Natural killer cell (primary cell): ENCODE measurements around the gene CRYZL1. TPM values are rescaled to one million over a fixed set of nuclear protein-coding genes. Genes with fewer than 3 reads are reported as not detected.

Source experiments
- ATAC-seq, 3 donors: fragments of 150-1000 bp in 2 of 3; fragments of 200-7000 bp in 1 of 3; cut with Tn5 transposase; 1 replicate in 1 of 3; 2 replicates in 2 of 3; pipeline ENCODE4 v1.10.0; 2021; ENCODE audit warnings: mild to moderate bottlenecking in 2 of 3, moderate library complexity in 2 of 3
- DNase-seq, 2 donors: peaks; one replicate each; pipeline versions ENCODE4 v3.0.0 to v3.0.0-alpha.2; 2013 to 2021; ENCODE audit warnings: mixed read lengths in 1 of 2
- H3K27ac ChIP-seq: one replicate; pipeline ENCODE4 v1.5.1; 2013; ENCODE audit warnings: mild to moderate bottlenecking, low read length
- H3K27me3 ChIP-seq: one replicate; pipeline ENCODE4 v1.6.1; 2013; ENCODE audit warnings: low read length; ENCODE audit not compliant: control insufficient read depth, insufficient read depth
- H3K36me3 ChIP-seq: one replicate; pipeline ENCODE4 v1.6.1; 2013; ENCODE audit warnings: low read length; ENCODE audit not compliant: control insufficient read depth, insufficient read depth
- H3K4me1 ChIP-seq: one replicate; pipeline ENCODE4 v1.6.1; 2013; ENCODE audit warnings: low read length; ENCODE audit not compliant: control insufficient read depth, insufficient read depth
- H3K4me3 ChIP-seq: one replicate; pipeline ENCODE4 v1.5.1; 2013; ENCODE audit warnings: low read length
- H3K9me3 ChIP-seq: one replicate; pipeline ENCODE4 v1.6.1; 2013; ENCODE audit warnings: low read length; ENCODE audit not compliant: control insufficient read depth, insufficient read depth
- H3K27ac Mint-ChIP-seq, 2 donors: one replicate each; pipeline ENCODE4 v1.8.0; 2022; ENCODE audit warnings: mild to moderate bottlenecking in 2 of 2, mixed read lengths in 2 of 2, moderate library complexity in 1 of 2
- H3K27me3 Mint-ChIP-seq, 2 donors: one replicate each; pipeline ENCODE4 v1.8.0; 2022; ENCODE audit warnings: low read depth in 2 of 2, mixed read lengths in 2 of 2
- H3K36me3 Mint-ChIP-seq: one replicate; pipeline ENCODE4 v1.8.0; 2022; ENCODE audit warnings: mixed read lengths
- H3K4me1 Mint-ChIP-seq, 2 donors: one replicate each; pipeline ENCODE4 v1.8.0; 2022; ENCODE audit warnings: mixed read lengths in 2 of 2
- H3K4me3 Mint-ChIP-seq: one replicate; pipeline ENCODE4 v1.8.0; 2022; ENCODE audit warnings: mild to moderate bottlenecking, moderate library complexity, mixed read lengths
- H3K9me3 Mint-ChIP-seq, 2 donors: one replicate each; pipeline ENCODE4 v1.8.0; 2022; ENCODE audit warnings: mixed read lengths in 2 of 2
- WGBS: methylation state at CpG from one replicate; pipeline ENCODE4 v1.1.7; 2013; ENCODE audit warnings: missing lambda C conversion rate; ENCODE audit not compliant: insufficient coverage; 5-methylcytosine and 5-hydroxymethylcytosine counted together
- intact Hi-C: fragments of 100-400 bp; cut with micrococcal nuclease; formaldehyde crosslinking; loops from one replicate; pipeline ENCODE4 v1.14.2; 2022
- total RNA-seq, 4 donors: library from RNA; stranded (reverse); fragments of 120-200 nt in 1 of 4; gene quantifications; one replicate each; pipeline versions ENCODE4 v1.2.3 to v1.2.4, GENCODE V29; 2013 to 2022
- TF ChIP-seq, protein P1 (sequence below): fragments of 200-600 bp; IDR thresholded peaks from one replicate; pipeline ENCODE4 v1.8.0; 2022; ENCODE audit warnings: antibody characterized with exemption

Gene CRYZL1
- total RNA-seq, 3 donors from 2014 or later (not counting 1 experiment from before 2014, with no cell fraction given), result 25.8 to 32.8 (median 30.0) TPM

DNA sequence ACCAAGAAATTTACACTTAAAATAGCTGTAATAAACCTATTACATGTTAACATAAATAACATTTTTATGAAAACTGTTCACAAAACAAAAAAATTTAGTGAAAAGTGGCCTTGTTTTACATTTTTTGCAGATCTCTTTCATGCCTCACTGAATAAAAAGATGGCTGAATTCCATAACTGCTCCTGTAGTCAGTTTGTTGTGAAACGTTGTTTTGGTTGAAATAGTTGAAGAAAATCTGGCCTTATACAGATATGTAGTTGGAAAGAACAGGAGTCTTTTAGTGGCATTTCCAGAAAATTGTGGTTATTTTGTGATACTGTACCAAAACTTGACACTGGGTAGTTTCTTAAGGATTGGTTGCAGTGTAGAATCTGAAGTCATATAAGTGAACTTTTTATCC lies 18.9 kb upstream of the CRYZL1 start:
- DNase-seq (no peak), ATAC-seq (no peak)
- H3K9me3 Mint-ChIP-seq, result no peaks in the 10 kb centered on the region
- no peak overlapping the region for H3K4me3 Mint-ChIP-seq
- Histone ChIP-seq H3K4me3 (no peak overlapping the region), H3K27me3 (no peaks in the 10 kb centered on the region), H3K36me3 (no peaks in the 10 kb centered on the region), H3K4me1 (no peaks in the 10 kb centered on the region), H3K27ac (no peak overlapping the region), H3K9me3 (no peaks in the 10 kb centered on the region)
- intact Hi-C loops, result no loop called here
- H3K4me1 Mint-ChIP-seq, result peaks cover 0 to 5% of the 10 kb centered on the region in 2 donors
- H3K27ac Mint-ChIP-seq, result no peak overlapping the region
- no peaks in the 10 kb centered on the region for H3K36me3 Mint-ChIP-seq
- TF ChIP-seq, protein P1, sequence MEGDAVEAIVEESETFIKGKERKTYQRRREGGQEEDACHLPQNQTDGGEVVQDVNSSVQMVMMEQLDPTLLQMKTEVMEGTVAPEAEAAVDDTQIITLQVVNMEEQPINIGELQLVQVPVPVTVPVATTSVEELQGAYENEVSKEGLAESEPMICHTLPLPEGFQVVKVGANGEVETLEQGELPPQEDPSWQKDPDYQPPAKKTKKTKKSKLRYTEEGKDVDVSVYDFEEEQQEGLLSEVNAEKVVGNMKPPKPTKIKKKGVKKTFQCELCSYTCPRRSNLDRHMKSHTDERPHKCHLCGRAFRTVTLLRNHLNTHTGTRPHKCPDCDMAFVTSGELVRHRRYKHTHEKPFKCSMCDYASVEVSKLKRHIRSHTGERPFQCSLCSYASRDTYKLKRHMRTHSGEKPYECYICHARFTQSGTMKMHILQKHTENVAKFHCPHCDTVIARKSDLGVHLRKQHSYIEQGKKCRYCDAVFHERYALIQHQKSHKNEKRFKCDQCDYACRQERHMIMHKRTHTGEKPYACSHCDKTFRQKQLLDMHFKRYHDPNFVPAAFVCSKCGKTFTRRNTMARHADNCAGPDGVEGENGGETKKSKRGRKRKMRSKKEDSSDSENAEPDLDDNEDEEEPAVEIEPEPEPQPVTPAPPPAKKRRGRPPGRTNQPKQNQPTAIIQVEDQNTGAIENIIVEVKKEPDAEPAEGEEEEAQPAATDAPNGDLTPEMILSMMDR, result no peak
- peaks cover 6 to 21% of the 10 kb centered on the region in 2 donors for H3K27me3 Mint-ChIP-seq
- WGBS, result 93% methylated on average over 1 of the region's 1 CpG

DNA sequence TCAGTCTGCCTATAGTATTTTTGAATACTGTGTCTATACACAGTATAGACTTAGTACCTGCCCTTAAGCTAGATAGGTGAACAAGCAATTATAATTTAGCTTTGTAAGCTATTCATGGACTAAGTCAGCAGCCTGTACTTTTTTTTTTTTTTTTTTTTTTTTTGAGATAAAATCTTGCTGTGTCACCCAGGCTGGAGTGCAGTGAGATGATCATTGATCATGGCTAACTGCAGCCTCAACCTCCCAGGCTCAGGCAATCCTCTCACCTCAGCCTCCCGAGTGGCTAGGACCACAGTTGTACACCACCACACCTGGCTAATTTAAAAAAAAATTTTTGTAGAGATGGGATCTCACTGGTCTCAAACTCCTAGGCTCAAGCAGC lies 18.0 kb upstream of the CRYZL1 start:
- H3K27me3 ChIP-seq, result no peaks in the 10 kb centered on the region
- Mint-ChIP-seq H3K36me3 (no peaks in the 10 kb centered on the region), H3K4me1 (peaks cover 0 to 5% of the 10 kb centered on the region in 2 donors), H3K27me3 (peaks cover 6 to 28% of the 10 kb centered on the region in 2 donors), H3K9me3 (no peaks in the 10 kb centered on the region), H3K27ac (no peak overlapping the region), H3K4me3 (no peak overlapping the region)
- no peak overlapping the region for H3K4me3 ChIP-seq
- TF ChIP-seq, protein P1, result no peak
- ATAC-seq, result no peak
- no peak for DNase-seq
- 60% methylated on average over 1 of the region's 1 CpG for WGBS
- H3K4me1 ChIP-seq, result no peaks in the 10 kb centered on the region
- H3K27ac ChIP-seq, result no peak overlapping the region
- intact Hi-C loops, result no loop called here
- H3K9me3 ChIP-seq, result no peaks in the 10 kb centered on the region
- H3K36me3 ChIP-seq, result no peaks in the 10 kb centered on the region

DNA sequence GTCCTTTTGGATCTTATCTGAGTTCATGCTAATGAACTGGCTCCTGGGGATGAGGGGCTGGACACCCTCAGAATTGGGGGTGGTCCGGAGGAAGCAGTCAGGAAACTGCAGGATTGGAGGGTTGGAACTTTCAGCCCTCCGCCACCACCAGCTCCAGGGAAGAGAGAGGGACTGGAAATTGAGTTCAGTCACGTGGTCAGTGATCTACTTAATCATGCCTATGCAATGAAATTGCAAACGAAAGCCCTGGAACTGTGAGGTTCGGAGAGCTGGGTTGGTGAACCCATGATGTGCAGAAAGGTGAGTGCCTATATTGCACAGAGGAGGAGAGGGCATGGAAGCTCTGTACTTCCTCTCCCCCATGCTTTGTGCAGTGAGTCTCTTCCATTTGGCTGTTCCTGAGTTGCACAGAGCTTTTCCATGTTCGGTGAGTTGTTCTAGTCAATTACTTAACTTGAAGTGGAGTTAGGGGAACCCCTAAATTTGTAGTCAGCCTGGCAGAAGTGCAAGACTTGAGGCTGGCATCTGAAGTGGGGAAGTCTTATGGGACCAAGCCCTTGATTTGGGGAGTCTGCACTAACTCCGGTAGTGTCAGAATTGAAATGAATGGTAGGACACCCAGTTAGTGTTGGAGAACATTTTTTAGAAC lies 17.5 kb upstream of the CRYZL1 start:
- H3K4me3 Mint-ChIP-seq, result no peak overlapping the region
- intact Hi-C loops, result no loop called here
- WGBS, result 93% methylated on average over 7 of the region's 7 CpGs
- no peaks in the 10 kb centered on the region for H3K9me3 Mint-ChIP-seq
- H3K27ac Mint-ChIP-seq, result no peak overlapping the region
- no peaks in the 10 kb centered on the region for H3K27me3 ChIP-seq
- peaks cover 6 to 33% of the 10 kb centered on the region in 2 donors for H3K27me3 Mint-ChIP-seq
- H3K36me3 ChIP-seq, result no peaks in the 10 kb centered on the region
- no peak for ATAC-seq
- H3K4me3 ChIP-seq, result no peak overlapping the region
- H3K4me1 Mint-ChIP-seq, result peaks cover 0 to 5% of the 10 kb centered on the region in 2 donors
- H3K27ac ChIP-seq, result no peak overlapping the region
- TF ChIP-seq, protein P1, result no peak
- no peak for DNase-seq
- no peaks in the 10 kb centered on the region for H3K9me3 ChIP-seq
- H3K4me1 ChIP-seq, result no peaks in the 10 kb centered on the region
- H3K36me3 Mint-ChIP-seq, result no peaks in the 10 kb centered on the region
